Astrocyte (in vitro differentiated cells and primary cell): ENCODE results near the gene ZMYM3.

Source experiments
- EZH2 ChIP-seq: IDR thresholded peaks from 2 replicates; pipeline ENCODE4 v1.6.1; 2012; ENCODE audit warnings: mild to moderate bottlenecking, low read length, inconsistent platforms; ENCODE audit not compliant: insufficient read depth
- TF ChIP-seq, protein P1 (sequence below): IDR thresholded peaks from 2 replicates; pipeline ENCODE4 v1.5.1; 2011; ENCODE audit warnings: low read depth, mild to moderate bottlenecking, inconsistent platforms, low read length, moderate library complexity; ENCODE audit not compliant: insufficient read depth

DNA sequence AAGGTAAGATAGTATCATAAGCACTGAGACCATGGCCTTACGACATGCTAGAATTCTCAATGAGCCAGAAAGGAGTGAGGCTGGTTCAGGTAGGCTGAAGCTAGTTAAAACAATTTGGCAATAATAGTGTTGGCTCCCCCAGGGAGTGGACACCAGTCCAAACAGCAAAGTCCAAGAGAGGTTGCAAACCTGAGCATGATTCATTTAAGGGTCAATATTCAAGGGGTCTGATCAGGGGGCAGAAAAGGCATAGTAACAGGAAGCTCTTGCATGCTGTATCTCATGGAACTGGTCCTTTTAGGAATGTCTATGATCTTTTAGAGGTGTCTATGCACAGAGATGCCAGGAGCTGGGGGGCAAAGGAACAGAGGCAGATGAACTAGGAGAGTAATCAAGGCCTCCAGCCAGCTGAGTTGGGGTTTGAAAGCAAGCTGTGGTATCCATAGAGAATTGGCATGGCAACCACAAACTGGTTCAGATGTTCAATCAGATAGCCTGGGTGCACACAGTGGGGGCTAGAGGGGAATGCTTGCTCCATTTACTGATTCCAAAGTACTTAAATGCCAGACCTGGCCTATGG lies 25.8 kb downstream of the ZMYM3 start:
- TF ChIP-seq, protein P1, sequence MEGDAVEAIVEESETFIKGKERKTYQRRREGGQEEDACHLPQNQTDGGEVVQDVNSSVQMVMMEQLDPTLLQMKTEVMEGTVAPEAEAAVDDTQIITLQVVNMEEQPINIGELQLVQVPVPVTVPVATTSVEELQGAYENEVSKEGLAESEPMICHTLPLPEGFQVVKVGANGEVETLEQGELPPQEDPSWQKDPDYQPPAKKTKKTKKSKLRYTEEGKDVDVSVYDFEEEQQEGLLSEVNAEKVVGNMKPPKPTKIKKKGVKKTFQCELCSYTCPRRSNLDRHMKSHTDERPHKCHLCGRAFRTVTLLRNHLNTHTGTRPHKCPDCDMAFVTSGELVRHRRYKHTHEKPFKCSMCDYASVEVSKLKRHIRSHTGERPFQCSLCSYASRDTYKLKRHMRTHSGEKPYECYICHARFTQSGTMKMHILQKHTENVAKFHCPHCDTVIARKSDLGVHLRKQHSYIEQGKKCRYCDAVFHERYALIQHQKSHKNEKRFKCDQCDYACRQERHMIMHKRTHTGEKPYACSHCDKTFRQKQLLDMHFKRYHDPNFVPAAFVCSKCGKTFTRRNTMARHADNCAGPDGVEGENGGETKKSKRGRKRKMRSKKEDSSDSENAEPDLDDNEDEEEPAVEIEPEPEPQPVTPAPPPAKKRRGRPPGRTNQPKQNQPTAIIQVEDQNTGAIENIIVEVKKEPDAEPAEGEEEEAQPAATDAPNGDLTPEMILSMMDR, result no peak
- no peak for TF ChIP-seq EZH2
